Left ventricle myocardium inferior (tissue), 1 donor: Measurements from ENCODE around the gene CHRDL1. TPM values are rescaled to one million over a fixed set of nuclear protein-coding genes. Genes with fewer than 3 reads are reported as not detected.

ENCODE experiments used
- DNase-seq: peaks from one replicate; pipeline ENCODE4 v3.0.0-alpha.2; 2020
- H3K27ac ChIP-seq: fragments of 200-600 bp; replicated peaks from 2 replicates; pipeline ENCODE4 v1.8.0; 2021
- H3K27me3 ChIP-seq: fragments of 200-600 bp; 2 replicates; pipeline ENCODE4 v1.8.0; 2021; ENCODE audit warnings: low read depth
- H3K36me3 ChIP-seq: fragments of 200-600 bp; 2 replicates; pipeline ENCODE4 v1.8.0; 2021
- H3K4me1 ChIP-seq: fragments of 200-600 bp; 2 replicates; pipeline ENCODE4 v1.8.0; 2021
- H3K4me3 ChIP-seq: fragments of 200-600 bp; 2 replicates; pipeline ENCODE4 v1.8.0; 2021; ENCODE audit warnings: mild to moderate bottlenecking, moderate library complexity
- H3K9me3 ChIP-seq: fragments of 200-600 bp; replicated peaks from 2 replicates; pipeline ENCODE4 v1.8.0; 2021
- CTCF ChIP-seq: fragments of 200-600 bp; IDR thresholded peaks from 2 replicates; pipeline ENCODE4 v1.8.0; 2021; ENCODE audit warnings: antibody characterized with exemption, mild to moderate bottlenecking, borderline replicate concordance
- intact Hi-C: fragments of 100-400 bp; cut with micrococcal nuclease; formaldehyde crosslinking; loops from one replicate; pipeline ENCODE4 v1.11.0; 2022
- total RNA-seq: library from RNA; stranded (reverse); fragmentation: NEBNext Ultra II Directional; extraction: Animal tissue kit (Norgen Biotek cat#: 25700); gene quantifications from one replicate; pipeline ENCODE4 v1.2.1, GENCODE V29; 2021
- donor health status: DM: no; HTN: yes; CAD: no; lungs with severe emphysema.

Gene CHRDL1
- total RNA-seq, 1 donor from 2014 or later: 3.7 TPM

- no peak for DNase-seq
These were observed 117.0 kb downstream of the CHRDL1 start for GRCh38 chrX:110678591-110678990.

DNA sequence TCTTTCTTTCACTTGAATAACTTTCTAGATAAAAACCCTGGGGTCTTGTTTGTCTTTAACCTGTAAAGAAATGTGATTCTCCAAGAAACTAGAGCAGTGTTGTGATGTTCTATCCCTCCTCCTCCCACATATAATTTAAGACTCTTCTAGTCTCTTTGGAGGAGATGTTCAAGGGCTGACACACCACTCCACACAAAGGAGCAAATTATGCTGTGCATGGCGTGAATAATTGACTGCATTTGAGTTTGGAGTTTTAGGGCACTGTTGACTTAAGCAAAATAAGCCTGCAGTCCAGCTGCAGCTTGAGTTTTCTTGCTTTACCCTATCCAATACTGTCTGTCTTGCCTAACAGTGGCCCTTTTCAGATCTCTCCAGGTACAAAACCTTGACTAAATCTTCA, 119.7 kb downstream of the CHRDL1 start:
- Histone ChIP-seq H3K9me3 (no peaks in the 10 kb centered on the region), H3K4me1 (no peaks in the 10 kb centered on the region), H3K36me3 (no peaks in the 10 kb centered on the region), H3K27me3 (no peaks in the 10 kb centered on the region), H3K4me3 (no peak overlapping the region), H3K27ac (no peak overlapping the region)
- no peak for TF ChIP-seq CTCF
- intact Hi-C loops: no loop called here
- no peak for DNase-seq

More at GRCh38 chrX:110678591-110678990, 117.0 kb downstream of the CHRDL1 start:
- no peaks in the 10 kb centered on the region for H3K4me1 ChIP-seq
- H3K4me3 ChIP-seq: no peak overlapping the region
- intact Hi-C loops: no loop called here
- H3K27ac ChIP-seq: no peak overlapping the region
- no peaks in the 10 kb centered on the region for H3K36me3 ChIP-seq
- TF ChIP-seq CTCF: no peak
- H3K27me3 ChIP-seq: no peaks in the 10 kb centered on the region
- H3K9me3 ChIP-seq: no peaks in the 10 kb centered on the region

DNA sequence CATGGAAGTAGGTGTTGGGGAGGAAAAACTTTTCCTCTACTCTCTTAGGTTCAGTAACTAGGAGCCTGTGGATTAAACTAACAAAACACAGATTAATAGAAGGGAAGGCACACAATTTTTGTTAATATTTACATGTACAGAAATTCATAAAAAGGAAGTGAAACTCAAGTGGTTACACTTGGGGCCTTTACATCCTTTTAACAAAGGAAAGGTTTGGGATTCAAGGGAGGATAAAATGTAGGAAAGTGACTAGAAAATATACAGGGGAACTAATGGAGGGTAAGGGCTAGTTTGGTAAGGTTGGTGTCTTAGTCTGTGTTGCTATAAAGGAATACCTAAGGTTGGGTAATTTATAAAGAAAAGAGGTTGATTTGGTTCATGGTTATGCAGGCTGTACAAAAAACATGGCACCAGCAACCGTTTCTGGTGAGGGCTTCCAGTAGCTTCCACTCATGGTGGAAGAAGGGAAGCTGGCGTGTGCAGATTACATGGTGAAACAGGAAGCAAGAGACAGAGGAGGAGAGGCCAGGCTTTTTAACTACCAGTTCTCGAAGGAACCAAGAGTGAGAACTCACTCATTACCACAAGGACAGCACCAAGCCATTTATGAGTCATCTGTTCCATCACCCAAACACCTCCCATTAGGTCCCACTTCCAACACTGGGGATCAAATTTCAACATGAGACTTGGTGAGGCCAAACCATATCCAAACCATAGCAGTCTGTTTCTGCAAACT, 124.4 kb downstream of the CHRDL1 start:
- no peaks in the 10 kb centered on the region for H3K9me3 ChIP-seq
- no peaks in the 10 kb centered on the region for H3K27me3 ChIP-seq
- H3K4me1 ChIP-seq: no peaks in the 10 kb centered on the region
- no peak for DNase-seq
- no peaks in the 10 kb centered on the region for H3K36me3 ChIP-seq
- no peak overlapping the region for H3K4me3 ChIP-seq
- H3K27ac ChIP-seq: no peak overlapping the region
- no peak for TF ChIP-seq CTCF
- intact Hi-C loops: no loop called here

DNA sequence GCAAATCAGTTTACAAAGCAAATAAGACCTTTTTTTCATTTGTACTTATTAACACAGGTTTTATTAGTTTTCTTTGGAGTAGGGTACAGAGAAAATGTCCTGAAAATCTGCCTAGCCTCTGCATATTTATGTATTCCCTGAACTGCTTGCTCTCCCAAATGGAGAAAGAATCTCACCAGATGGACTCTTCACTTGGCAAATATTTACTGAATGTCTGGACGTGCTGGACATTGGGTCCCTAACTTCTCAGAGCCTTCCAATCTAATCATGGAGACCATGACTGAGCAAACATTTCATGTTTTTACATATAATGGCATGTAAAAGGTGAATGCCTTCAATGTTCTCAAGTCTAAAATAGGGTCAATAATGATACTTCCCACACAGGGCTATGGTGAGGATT, 126.0 kb downstream of the CHRDL1 start:
- Histone ChIP-seq H3K27ac (no peak overlapping the region), H3K27me3 (no peaks in the 10 kb centered on the region), H3K4me3 (no peak overlapping the region), H3K36me3 (no peaks in the 10 kb centered on the region), H3K4me1 (no peaks in the 10 kb centered on the region), H3K9me3 (no peaks in the 10 kb centered on the region)
- DNase-seq: no peak
- TF ChIP-seq CTCF: no peak
- intact Hi-C loops: no loop called here

- Histone ChIP-seq H3K36me3 (no peaks in the 10 kb centered on the region), H3K4me3 (no peak overlapping the region), H3K9me3 (no peaks in the 10 kb centered on the region), H3K27me3 (no peaks in the 10 kb centered on the region), H3K4me1 (no peaks in the 10 kb centered on the region), H3K27ac (no peak overlapping the region)
- TF ChIP-seq CTCF: no peak
- no peak for DNase-seq
- intact Hi-C loops: no loop called here
These were observed 127.9 kb downstream of the CHRDL1 start for GRCh38 chrX:110667706-110668105.
